ENCODE results near the gene CTU2.

Gene CTU2

GRCh38 chr16:88737298-88738150 lies 31.2 kb downstream of the CTU2 start:
- DNase-seq = peak; percentile 73
- in situ Hi-C loops (cut with MboI; ENCODE audit: low pct_unique_long_range_greater_than_20kb, low sequenced_read_pairs) = no loop called here

- in situ Hi-C loops (cut with MboI; ENCODE audit: low pct_unique_long_range_greater_than_20kb, low sequenced_read_pairs) = no loop called here
- no peak for DNase-seq
Observed at GRCh38 chr16:88738151-88739084, 32.1 kb downstream of the CTU2 start.

GRCh38 chr16:88739139-88739976 lies 33.1 kb downstream of the CTU2 start:
- in situ Hi-C loops (cut with MboI; ENCODE audit: low pct_unique_long_range_greater_than_20kb, low sequenced_read_pairs) = no loop called here
- DNase-seq = no peak

- no peak for DNase-seq
- in situ Hi-C loops (cut with MboI; ENCODE audit: low pct_unique_long_range_greater_than_20kb, low sequenced_read_pairs) = no loop called here
Observed at GRCh38 chr16:88739977-88740726, 33.8 kb downstream of the CTU2 start.

- DNase-seq = no peak
- in situ Hi-C loops (cut with MboI; ENCODE audit: low pct_unique_long_range_greater_than_20kb, low sequenced_read_pairs) = no loop called here
Observed at GRCh38 chr16:88740727-88741055, 34.4 kb downstream of the CTU2 start.

- DNase-seq = no peak
- in situ Hi-C loops (cut with MboI; ENCODE audit: low pct_unique_long_range_greater_than_20kb, low sequenced_read_pairs) = no loop called here
Observed at GRCh38 chr16:88741368-88741767, 35.1 kb downstream of the CTU2 start.

GRCh38 chr16:88742896-88743605 lies 36.7 kb downstream of the CTU2 start:
- in situ Hi-C loops (cut with MboI; ENCODE audit: low pct_unique_long_range_greater_than_20kb, low sequenced_read_pairs) = no loop called here
- DNase-seq = no peak

GRCh38 chr16:88743693-88744576 lies 37.6 kb downstream of the CTU2 start:
- peak; percentile 61 for DNase-seq
- in situ Hi-C loops (cut with MboI; ENCODE audit: low pct_unique_long_range_greater_than_20kb, low sequenced_read_pairs) = no loop called here

GRCh38 chr16:88744577-88745521 lies 38.5 kb downstream of the CTU2 start:
- in situ Hi-C loops (cut with MboI; ENCODE audit: low pct_unique_long_range_greater_than_20kb, low sequenced_read_pairs) = no loop called here
- DNase-seq = no peak

- DNase-seq = no peak
- in situ Hi-C loops (cut with MboI; ENCODE audit: low pct_unique_long_range_greater_than_20kb, low sequenced_read_pairs) = no loop called here
Observed at GRCh38 chr16:88746506-88746905, 40.2 kb downstream of the CTU2 start.

- in situ Hi-C loops (cut with MboI; ENCODE audit: low pct_unique_long_range_greater_than_20kb, low sequenced_read_pairs) = no loop called here
- DNase-seq = peak; percentile 78
Observed at GRCh38 chr16:88747588-88748301, 41.4 kb downstream of the CTU2 start.

GRCh38 chr16:88748364-88748763 lies 42.1 kb downstream of the CTU2 start:
- DNase-seq = no peak
- in situ Hi-C loops (cut with MboI; ENCODE audit: low pct_unique_long_range_greater_than_20kb, low sequenced_read_pairs) = no loop called here

- in situ Hi-C loops (cut with MboI; ENCODE audit: low pct_unique_long_range_greater_than_20kb, low sequenced_read_pairs) = no loop called here
- DNase-seq = no peak
Observed at GRCh38 chr16:88749358-88749757, 43.1 kb downstream of the CTU2 start.

- no peak for DNase-seq
- in situ Hi-C loops (cut with MboI; ENCODE audit: low pct_unique_long_range_greater_than_20kb, low sequenced_read_pairs) = no loop called here
Observed at GRCh38 chr16:88750854-88751253, 44.6 kb downstream of the CTU2 start.

GRCh38 chr16:88752386-88753002 lies 46.2 kb downstream of the CTU2 start:
- no peak for DNase-seq
- in situ Hi-C loops (cut with MboI; ENCODE audit: low pct_unique_long_range_greater_than_20kb, low sequenced_read_pairs) = no loop called here
